ENCODE results near the gene FRS3. TPM values are rescaled to one million over a fixed set of nuclear protein-coding genes. Genes with fewer than 3 reads are reported as not detected.
"Not testable (repeated sequence)": the region's sequence is repeated elsewhere in the genome, so short reads cannot be mapped to it uniquely, and the experiment has no call there.

Gene FRS3
- total RNA-seq, 1 experiment from 2014 or later: 5.9 TPM

DNA sequence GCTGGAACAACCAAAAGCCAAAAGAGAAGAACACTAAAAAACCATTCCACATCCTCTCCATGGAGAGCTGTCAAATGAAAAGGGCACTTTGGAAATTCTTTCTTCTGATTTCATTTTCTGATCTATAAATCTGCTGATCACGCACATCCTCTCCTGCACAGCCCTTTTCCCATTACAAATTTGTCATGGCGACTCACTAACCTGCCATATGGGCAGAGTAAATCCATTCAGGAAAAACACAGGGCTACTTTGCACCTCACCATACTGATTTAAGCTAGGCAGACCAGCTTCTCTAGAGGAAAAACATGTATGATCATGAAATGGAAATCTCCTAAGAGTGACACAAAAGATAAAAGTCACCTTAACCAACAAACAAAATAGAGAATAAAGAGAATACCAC lies 33.8 kb upstream of the FRS3 start:
- POLR2A ChIA-PET: no interaction called here

DNA sequence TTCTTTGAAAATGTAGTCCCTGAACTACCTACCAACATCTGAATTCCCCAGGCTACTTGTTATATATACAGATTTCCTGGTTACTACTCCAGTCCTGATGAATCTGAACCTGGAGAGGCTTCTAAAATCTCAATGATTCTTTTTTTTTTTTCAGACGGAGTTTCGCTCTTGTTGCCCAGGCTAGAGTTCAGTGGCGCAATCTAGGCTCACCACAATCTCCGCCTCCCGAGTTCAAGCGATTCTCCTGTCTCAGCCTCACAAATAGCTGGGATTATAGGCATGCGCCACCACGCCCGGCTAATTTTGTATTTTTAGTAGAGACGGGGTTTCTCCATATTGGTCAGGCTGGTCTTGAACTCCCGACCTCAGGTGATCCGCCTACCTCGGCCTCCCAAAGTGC lies 32.2 kb upstream of the FRS3 start:
- H3K36me3 ChIP-seq (ENCODE audit: control insufficient read depth in 1 of 2, insufficient read depth in 2 of 2, low read length in 2 of 2); H2AFZ ChIP-seq (ENCODE audit: low read depth, low read length, poor library complexity, severe bottlenecking); POLR2A ChIA-PET; intact Hi-C loops (cut with micrococcal nuclease); H3K4me2 ChIP-seq (ENCODE audit: low read length); H3K9ac ChIP-seq (ENCODE audit: low read length); H3K27ac ChIP-seq (ENCODE audit: low read depth, low read length); CTCF ChIA-PET; ATAC-seq; H3K27me3 ChIP-seq (ENCODE audit: insufficient read depth, low read length); DNase-seq (ENCODE audit: low read depth, low spot score); RAD21 ChIA-PET (ENCODE audit: low non-redundant PET in 1 of 2, low total read pairs in 2 of 2, uncharacterized antibody in 2 of 2, unreplicated experiment in 2 of 2); H3K4me3 ChIP-seq (replicated peaks in 1 of 2; ENCODE audit: low read depth in 1 of 2, low read length in 2 of 2); H3K79me2 ChIP-seq (ENCODE audit: insufficient read depth, low read length); H4K20me1 ChIP-seq (ENCODE audit: insufficient read depth); H3K4me1 ChIP-seq (ENCODE audit: control insufficient read depth in 1 of 2, insufficient read depth in 2 of 2, low read length in 2 of 2); H3K9me3 ChIP-seq (ENCODE audit: control insufficient read depth in 1 of 2, insufficient read depth in 1 of 2, low read depth in 1 of 2, low read length in 2 of 2); H3K9me2 ChIP-seq (ENCODE audit: insufficient read depth); BruUV-seq (replicated peaks): not testable (repeated sequence)

More for the DNA sequence above, 33.8 kb upstream of the FRS3 start:
- no TSS peak for BruUV-seq (replicated peaks)
- DNase-seq (ENCODE audit: low read depth, low spot score): no peak
- ATAC-seq: no peak
- H4K20me1 ChIP-seq (ENCODE audit: insufficient read depth): no peaks in the 10 kb centered on the region
- H3K79me2 ChIP-seq (ENCODE audit: insufficient read depth, low read length): no peaks in the 10 kb centered on the region
- no peaks in the 10 kb centered on the region for H3K9me3 ChIP-seq (ENCODE audit: control insufficient read depth in 1 of 2, insufficient read depth in 1 of 2, low read depth in 1 of 2, low read length in 2 of 2)
- no peak overlapping the region for H3K4me2 ChIP-seq (ENCODE audit: low read length)
- H3K36me3 ChIP-seq (ENCODE audit: control insufficient read depth in 1 of 2, insufficient read depth in 2 of 2, low read length in 2 of 2): no peaks in the 10 kb centered on the region
- CTCF ChIA-PET: interaction anchor here (1.1 kb wide), 1 partner anchor 26 kb away, joined by 3 read pairs; the partner anchor contains the start of gene TOMM6
- no peak overlapping the region for H3K9ac ChIP-seq (ENCODE audit: low read length)
- no peak overlapping the region for H2AFZ ChIP-seq (ENCODE audit: low read depth, low read length, poor library complexity, severe bottlenecking)
- no peak overlapping the region for H3K27ac ChIP-seq (ENCODE audit: low read depth, low read length)
- H3K9me2 ChIP-seq (ENCODE audit: insufficient read depth): no peaks in the 10 kb centered on the region
- H3K27me3 ChIP-seq (ENCODE audit: insufficient read depth, low read length): no peaks in the 10 kb centered on the region
- no peaks in the 10 kb centered on the region for H3K4me1 ChIP-seq (ENCODE audit: control insufficient read depth in 1 of 2, insufficient read depth in 2 of 2, low read length in 2 of 2)
- no peak for TF ChIP-seq ZFX (IDR thresholded peaks at IDR 0.05)
- intact Hi-C loops (cut with micrococcal nuclease): no loop called here
- RAD21 ChIA-PET (ENCODE audit: low non-redundant PET in 1 of 2, low total read pairs in 2 of 2, uncharacterized antibody in 2 of 2, unreplicated experiment in 2 of 2): no interaction called here
- no peak overlapping the region for H3K4me3 ChIP-seq (replicated peaks in 1 of 2; ENCODE audit: low read depth in 1 of 2, low read length in 2 of 2)

DNA sequence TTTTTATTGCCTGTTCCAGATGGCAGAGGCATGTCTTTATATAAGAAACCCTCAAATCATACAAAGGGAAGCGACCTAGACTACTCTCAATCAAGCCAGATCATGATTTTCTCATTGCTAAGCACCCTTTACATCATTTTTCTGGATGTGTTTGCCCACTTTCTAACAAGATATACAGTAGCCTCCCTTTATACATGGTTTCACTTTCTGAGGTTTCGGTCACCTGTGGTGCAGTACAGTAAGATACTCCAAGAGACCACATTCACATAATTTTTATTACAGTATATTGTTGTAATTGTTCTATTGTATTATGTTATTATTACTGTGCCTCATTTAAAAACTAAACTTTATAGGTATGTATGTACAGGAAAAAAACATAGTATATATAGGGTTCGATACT lies 31.4 kb upstream of the FRS3 start:
- H3K9me3 ChIP-seq (ENCODE audit: control insufficient read depth in 1 of 2, insufficient read depth in 1 of 2, low read depth in 1 of 2, low read length in 2 of 2): no peaks in the 10 kb centered on the region
- no peak overlapping the region for H3K27ac ChIP-seq (ENCODE audit: low read depth, low read length)
- no peak overlapping the region for H2AFZ ChIP-seq (ENCODE audit: low read depth, low read length, poor library complexity, severe bottlenecking)
- H3K4me1 ChIP-seq (ENCODE audit: control insufficient read depth in 1 of 2, insufficient read depth in 2 of 2, low read length in 2 of 2): no peaks in the 10 kb centered on the region
- DNase-seq (ENCODE audit: low read depth, low spot score): no peak
- ChIA-PET POLR2A (no interaction called here), RAD21 (ENCODE audit: low non-redundant PET in 1 of 2, low total read pairs in 2 of 2, uncharacterized antibody in 2 of 2, unreplicated experiment in 2 of 2) (no interaction called here), CTCF (no interaction called here)
- no peaks in the 10 kb centered on the region for H3K9me2 ChIP-seq (ENCODE audit: insufficient read depth)
- intact Hi-C loops (cut with micrococcal nuclease): no loop called here
- no peak overlapping the region for H3K9ac ChIP-seq (ENCODE audit: low read length)
- ATAC-seq: no peak
- no peaks in the 10 kb centered on the region for H3K27me3 ChIP-seq (ENCODE audit: insufficient read depth, low read length)
- no peaks in the 10 kb centered on the region for H4K20me1 ChIP-seq (ENCODE audit: insufficient read depth)
- no peaks in the 10 kb centered on the region for H3K36me3 ChIP-seq (ENCODE audit: control insufficient read depth in 1 of 2, insufficient read depth in 2 of 2, low read length in 2 of 2)
- no peak overlapping the region for H3K4me3 ChIP-seq (replicated peaks in 1 of 2; ENCODE audit: low read depth in 1 of 2, low read length in 2 of 2)
- H3K4me2 ChIP-seq (ENCODE audit: low read length): no peak overlapping the region
- H3K79me2 ChIP-seq (ENCODE audit: insufficient read depth, low read length): no peaks in the 10 kb centered on the region
- no TSS peak for BruUV-seq (replicated peaks)
- TF ChIP-seq, protein P1, sequence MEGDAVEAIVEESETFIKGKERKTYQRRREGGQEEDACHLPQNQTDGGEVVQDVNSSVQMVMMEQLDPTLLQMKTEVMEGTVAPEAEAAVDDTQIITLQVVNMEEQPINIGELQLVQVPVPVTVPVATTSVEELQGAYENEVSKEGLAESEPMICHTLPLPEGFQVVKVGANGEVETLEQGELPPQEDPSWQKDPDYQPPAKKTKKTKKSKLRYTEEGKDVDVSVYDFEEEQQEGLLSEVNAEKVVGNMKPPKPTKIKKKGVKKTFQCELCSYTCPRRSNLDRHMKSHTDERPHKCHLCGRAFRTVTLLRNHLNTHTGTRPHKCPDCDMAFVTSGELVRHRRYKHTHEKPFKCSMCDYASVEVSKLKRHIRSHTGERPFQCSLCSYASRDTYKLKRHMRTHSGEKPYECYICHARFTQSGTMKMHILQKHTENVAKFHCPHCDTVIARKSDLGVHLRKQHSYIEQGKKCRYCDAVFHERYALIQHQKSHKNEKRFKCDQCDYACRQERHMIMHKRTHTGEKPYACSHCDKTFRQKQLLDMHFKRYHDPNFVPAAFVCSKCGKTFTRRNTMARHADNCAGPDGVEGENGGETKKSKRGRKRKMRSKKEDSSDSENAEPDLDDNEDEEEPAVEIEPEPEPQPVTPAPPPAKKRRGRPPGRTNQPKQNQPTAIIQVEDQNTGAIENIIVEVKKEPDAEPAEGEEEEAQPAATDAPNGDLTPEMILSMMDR (IDR thresholded peaks at IDR 0.05 in 2 of 3, conservative IDR thresholded peaks at IDR 0.05 in 1 of 3; ENCODE audit: borderline replicate concordance in 1 of 3, insufficient read depth in 1 of 3, low read depth in 2 of 3, low read length in 2 of 3): no peak
- TF ChIP-seq TCF7L2 (IDR thresholded peaks at IDR 0.05; ENCODE audit: borderline replicate concordance, extremely low read depth, insufficient read depth, insufficient read length) (no peak), RAD21 (IDR thresholded peaks at IDR 0.05; ENCODE audit: low read depth) (no peak), EGR1 (IDR thresholded peaks at IDR 0.05; ENCODE audit: low read depth) (no peak)
- TF ChIP-seq, protein P2, sequence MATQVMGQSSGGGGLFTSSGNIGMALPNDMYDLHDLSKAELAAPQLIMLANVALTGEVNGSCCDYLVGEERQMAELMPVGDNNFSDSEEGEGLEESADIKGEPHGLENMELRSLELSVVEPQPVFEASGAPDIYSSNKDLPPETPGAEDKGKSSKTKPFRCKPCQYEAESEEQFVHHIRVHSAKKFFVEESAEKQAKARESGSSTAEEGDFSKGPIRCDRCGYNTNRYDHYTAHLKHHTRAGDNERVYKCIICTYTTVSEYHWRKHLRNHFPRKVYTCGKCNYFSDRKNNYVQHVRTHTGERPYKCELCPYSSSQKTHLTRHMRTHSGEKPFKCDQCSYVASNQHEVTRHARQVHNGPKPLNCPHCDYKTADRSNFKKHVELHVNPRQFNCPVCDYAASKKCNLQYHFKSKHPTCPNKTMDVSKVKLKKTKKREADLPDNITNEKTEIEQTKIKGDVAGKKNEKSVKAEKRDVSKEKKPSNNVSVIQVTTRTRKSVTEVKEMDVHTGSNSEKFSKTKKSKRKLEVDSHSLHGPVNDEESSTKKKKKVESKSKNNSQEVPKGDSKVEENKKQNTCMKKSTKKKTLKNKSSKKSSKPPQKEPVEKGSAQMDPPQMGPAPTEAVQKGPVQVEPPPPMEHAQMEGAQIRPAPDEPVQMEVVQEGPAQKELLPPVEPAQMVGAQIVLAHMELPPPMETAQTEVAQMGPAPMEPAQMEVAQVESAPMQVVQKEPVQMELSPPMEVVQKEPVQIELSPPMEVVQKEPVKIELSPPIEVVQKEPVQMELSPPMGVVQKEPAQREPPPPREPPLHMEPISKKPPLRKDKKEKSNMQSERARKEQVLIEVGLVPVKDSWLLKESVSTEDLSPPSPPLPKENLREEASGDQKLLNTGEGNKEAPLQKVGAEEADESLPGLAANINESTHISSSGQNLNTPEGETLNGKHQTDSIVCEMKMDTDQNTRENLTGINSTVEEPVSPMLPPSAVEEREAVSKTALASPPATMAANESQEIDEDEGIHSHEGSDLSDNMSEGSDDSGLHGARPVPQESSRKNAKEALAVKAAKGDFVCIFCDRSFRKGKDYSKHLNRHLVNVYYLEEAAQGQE (IDR thresholded peaks at IDR 0.05; ENCODE audit: low read depth): no peak
